GM23338 (cell line): Measurements from ENCODE around the gene CADPS2. TPM values are rescaled to one million over a fixed set of nuclear protein-coding genes. Genes with fewer than 3 reads are reported as not detected.

Experiments
- ATAC-seq: fragments of 200-7000 bp; cut with Tn5 transposase; 3 replicates; pipeline ENCODE4 v1.9.1; 2020
- DNase-seq: peaks from one replicate; pipeline ENCODE4 v3.0.0-alpha.2; 2015; ENCODE audit warnings: low spot score
- H2AFZ ChIP-seq: fragments of 200-600 bp; sonication (generic); 2 replicates; pipeline ENCODE4 v1.8.0; 2016; ENCODE audit warnings: antibody characterized with exemption, mild to moderate bottlenecking, moderate library complexity
- H3F3A ChIP-seq: fragments of 200-600 bp; sonication (generic); replicated peaks from 2 replicates; pipeline ENCODE4 v1.8.0; 2017; ENCODE audit warnings: antibody characterized with exemption, mixed run types, low read depth
- H3K27ac ChIP-seq: fragments of 200-600 bp; sonication (generic); 2 replicates; pipeline ENCODE4 v1.6.1; 2016; ENCODE audit warnings: low read depth
- H3K27me3 ChIP-seq: fragments of 200-600 bp; sonication (generic); 2 replicates; pipeline ENCODE4 v1.8.0; 2016; ENCODE audit warnings: mild to moderate bottlenecking, mixed run types, moderate library complexity; ENCODE audit not compliant: insufficient read depth
- H3K36me3 ChIP-seq: fragments of 200-600 bp; sonication (generic); 2 replicates; pipeline ENCODE4 v1.8.0; 2016; ENCODE audit warnings: mild to moderate bottlenecking; ENCODE audit not compliant: insufficient read depth
- H3K4me1 ChIP-seq: fragments of 200-600 bp; sonication (generic); 2 replicates; pipeline ENCODE4 v1.8.0; 2016; ENCODE audit warnings: mild to moderate bottlenecking, moderate library complexity; ENCODE audit not compliant: insufficient read depth
- H3K4me2 ChIP-seq: fragments of 200-600 bp; sonication (generic); 2 replicates; pipeline ENCODE4 v1.7.1; 2017; ENCODE audit warnings: mixed run types
- H3K4me3 ChIP-seq: fragments of 200-600 bp; sonication (generic); 2 replicates; pipeline ENCODE4 v1.6.1; 2016; ENCODE audit warnings: mixed run types
- H3K79me2 ChIP-seq: fragments of 200-600 bp; sonication (generic); replicated peaks from 2 replicates; pipeline ENCODE4 v1.8.0; 2017; ENCODE audit warnings: mild to moderate bottlenecking; ENCODE audit not compliant: insufficient read depth
- H3K9me2 ChIP-seq: fragments of 200-600 bp; sonication (generic); 2 replicates; pipeline ENCODE4 v1.8.0; 2017; ENCODE audit not compliant: insufficient read depth
- H4K20me1 ChIP-seq: fragments of 200-600 bp; sonication (generic); replicated peaks from 2 replicates; pipeline ENCODE4 v1.8.0; 2017; ENCODE audit warnings: mild to moderate bottlenecking; ENCODE audit not compliant: insufficient read depth
- H3K27ac Mint-ChIP-seq: 2 replicates; pipeline ENCODE4 v1.8.0; 2020; ENCODE audit warnings: inconsistent platforms, mild to moderate bottlenecking, moderate library complexity, mixed read lengths
- H3K27me3 Mint-ChIP-seq: 3 replicates; pipeline ENCODE4 v1.8.0; 2022; ENCODE audit warnings: low read depth, mild to moderate bottlenecking, moderate library complexity, mixed read lengths, inconsistent platforms; ENCODE audit not compliant: insufficient read depth, poor library complexity
- H3K36me3 Mint-ChIP-seq: 3 replicates; pipeline ENCODE4 v1.8.0; 2021; ENCODE audit warnings: low read depth, mild to moderate bottlenecking, inconsistent platforms, moderate library complexity, mixed read lengths
- H3K4me1 Mint-ChIP-seq: 3 replicates; pipeline ENCODE4 v1.8.0; 2020; ENCODE audit warnings: mild to moderate bottlenecking, inconsistent platforms, mixed read lengths
- H3K4me3 Mint-ChIP-seq: 3 replicates; pipeline ENCODE4 v1.8.0; 2021; ENCODE audit warnings: moderate library complexity, mild to moderate bottlenecking, inconsistent platforms, mixed read lengths
- H3K9me3 Mint-ChIP-seq: 3 replicates; pipeline ENCODE4 v1.8.0; 2020; ENCODE audit warnings: moderate library complexity, mild to moderate bottlenecking, inconsistent platforms, mixed read lengths
- CTCF ChIP-seq, 2 experiments: fragments of 200-600 bp in 1 of 2; sonication (generic) in 1 of 2; conservative IDR thresholded peaks; 2 replicates each; pipeline versions ENCODE4 v1.5.1 to v1.6.1; 2016 to 2017; ENCODE audit warnings: antibody characterized with exemption in 2 of 2, low read depth in 2 of 2, mild to moderate bottlenecking in 2 of 2, moderate library complexity in 1 of 2
- EZH2 ChIP-seq: fragments of 200-600 bp; sonication (generic); IDR thresholded peaks from one replicate; pipeline ENCODE4 v1.8.0; 2017; ENCODE audit warnings: antibody characterized with exemption, mild to moderate bottlenecking, low read depth; ENCODE audit not compliant: unreplicated experiment
- JUNB ChIP-seq: IDR thresholded peaks from one replicate; pipeline ENCODE4 v1.6.1; 2016; ENCODE audit warnings: antibody characterized with exemption; ENCODE audit not compliant: unreplicated experiment
- NANOG ChIP-seq: IDR thresholded peaks from 2 replicates; pipeline ENCODE4 v1.6.1; 2016; ENCODE audit warnings: antibody characterized with exemption, borderline replicate concordance
- POLR2AphosphoS5 ChIP-seq: IDR thresholded peaks from 2 replicates; pipeline ENCODE4 v1.6.1; 2016; ENCODE audit warnings: antibody characterized with exemption, low read depth
- STAT1 ChIP-seq: IDR thresholded peaks from one replicate; pipeline ENCODE4 v1.6.1; 2016; ENCODE audit warnings: antibody characterized with exemption; ENCODE audit not compliant: unreplicated experiment
- ZNF114 ChIP-seq: fragments of 250-450 bp; sonication (Bioruptor Pico); IDR thresholded peaks from 2 replicates; pipeline ENCODE4 v1.5.0; 2020; ENCODE audit warnings: mild to moderate bottlenecking, moderate library complexity
- ZNF462 ChIP-seq: fragments of 250-450 bp; sonication (Bioruptor Pico); IDR thresholded peaks from 2 replicates; pipeline ENCODE4 v1.5.0; 2020; ENCODE audit warnings: mild to moderate bottlenecking, moderate library complexity
- polyA plus RNA-seq: library from polyadenylated mRNA; unstranded; fragments of >200 nt; fragmentation: Nextera tagmentation; extraction: Ambion mirVana; gene quantifications from 2 replicates; pipeline ENCODE4 v1.2.1, GENCODE V29; 2016
- total RNA-seq: library from RNA; depleted of rRNA; stranded (reverse); fragments of >200 nt; shearing (Covaris generic); gene quantifications from 2 replicates; pipeline ENCODE4 v1.2.3, GENCODE V29; 2014

CADPS2 gene
- total and polyA plus RNA-seq, 2 experiments from 2014 or later = 16.3 to 36.9 TPM

GRCh38 chr7:122291189-122291588 is 595.1 kb downstream of the CADPS2 start (continued):
- TF ChIP-seq ZNF462 (no peak), EZH2 (no peak), STAT1 (no peak), POLR2AphosphoS5 (no peak), JUNB (no peak), NANOG (no peak), ZNF114 (CRISPR knock-in tag) (no peak), CTCF (conservative IDR thresholded peaks at IDR 0.05; ENCODE audit: low read depth in 2 of 2) (no peak)

DNA sequence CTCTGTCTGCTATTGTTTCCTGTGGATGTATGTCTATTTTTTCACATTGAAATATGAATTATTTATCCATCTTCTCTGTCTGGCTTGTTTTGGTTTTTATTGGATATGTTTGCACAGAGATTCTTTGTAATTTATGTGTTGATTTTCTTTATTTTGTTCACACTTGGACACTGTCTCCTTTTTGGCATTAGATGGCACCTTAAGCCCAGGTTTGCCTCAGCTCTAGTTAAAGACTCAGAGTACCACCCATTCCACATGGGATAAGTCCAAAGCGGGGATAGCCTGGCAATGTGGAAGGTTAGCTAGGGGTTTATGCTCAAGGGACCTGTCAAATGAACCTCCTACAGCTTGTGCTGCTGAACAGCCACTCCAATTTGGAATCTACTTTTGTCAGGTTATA is 595.8 kb downstream of the CADPS2 start:
- ATAC-seq = no peak
- H4K20me1 ChIP-seq = no peaks in the 10 kb centered on the region
- H3K27me3 Mint-ChIP-seq = peaks cover 1% of the 10 kb centered on the region

More for the DNA sequence above, 595.8 kb downstream of the CADPS2 start:
- Histone ChIP-seq H3K36me3 (no peaks in the 10 kb centered on the region), H3K4me3 (no peak overlapping the region), H3K79me2 (no peaks in the 10 kb centered on the region), H3K27me3 (no peaks in the 10 kb centered on the region), H3K9me2 (peaks cover 11% of the 10 kb centered on the region), H3K27ac (no peak overlapping the region), H3F3A (no peaks in the 10 kb centered on the region), H2AFZ (no peak overlapping the region), H3K4me2 (no peak overlapping the region), H3K4me1 (no peaks in the 10 kb centered on the region)
- H3K27ac Mint-ChIP-seq = no peak overlapping the region
- H3K4me3 Mint-ChIP-seq = no peak overlapping the region
- peaks cover 10% of the 10 kb centered on the region; the same call in 2 of the 3 replicates for H3K36me3 Mint-ChIP-seq
- H3K4me1 Mint-ChIP-seq = peaks cover 2% of the 10 kb centered on the region; the same call in 2 of the 3 replicates
- TF ChIP-seq STAT1 (no peak), POLR2AphosphoS5 (no peak), CTCF (conservative IDR thresholded peaks at IDR 0.05; ENCODE audit: low read depth in 2 of 2) (peak in 1 of 2 experiments; percentile 44; a peak in 3 of 4 replicates)
- DNase-seq = no peak
- peaks cover 25% of the 10 kb centered on the region for H3K9me3 Mint-ChIP-seq
